Right atrium auricular region (tissue), 2 donors: Measurements from ENCODE around the gene HIVEP2. TPM values are rescaled to one million over a fixed set of nuclear protein-coding genes. Genes with fewer than 3 reads are reported as not detected.

ENCODE experiments used
- DNase-seq: peaks from one replicate; pipeline ENCODE4 v3.0.0-alpha.2; 2019; ENCODE audit warnings: low spot score
- H3K27ac ChIP-seq, 2 donors: fragments of 200-600 bp; sonication (generic); 1 replicate in 1 of 2; 2 replicates in 1 of 2; pipeline ENCODE4 v1.5.1; 2016 to 2019
- H3K27me3 ChIP-seq, 2 donors: fragments of 200-600 bp; sonication (generic); one replicate each; pipeline versions ENCODE4 v1.5.1 to v1.6.0; 2017 to 2019
- H3K36me3 ChIP-seq: fragments of 200-600 bp; sonication (generic); one replicate; pipeline ENCODE4 v1.5.1; 2016
- H3K4me1 ChIP-seq, 2 donors: fragments of 200-600 bp; sonication (generic); one replicate each; pipeline versions ENCODE4 v1.5.1 to v1.6.0; 2017 to 2019
- H3K4me3 ChIP-seq, 2 donors: fragments of 200-600 bp; sonication (generic); 1 replicate in 1 of 2; 2 replicates in 1 of 2; pipeline ENCODE4 v1.5.1; 2017 to 2019; ENCODE audit warnings: mild to moderate bottlenecking in 1 of 2, moderate library complexity in 1 of 2
- H3K9me3 ChIP-seq, 2 donors: fragments of 200-600 bp; sonication (generic); one replicate each; pipeline ENCODE4 v1.5.1; 2019
- CTCF ChIP-seq, 2 donors: fragments of 200-600 bp; sonication (generic); IDR thresholded peaks; one replicate each; pipeline ENCODE4 v1.5.1; 2019; ENCODE audit warnings: antibody characterized with exemption in 2 of 2
- total RNA-seq, 2 donors: library from RNA; depleted of rRNA; stranded (reverse); fragments of >200 nt; gene quantifications; one replicate each; pipeline ENCODE4 v1.1.0, GENCODE V29; 2016

HIVEP2 gene
- total RNA-seq, 2 donors from 2014 or later, result 19.2 to 28.6 TPM

- peak overlapping the region in 1 of 2 donors; percentile 21 for H3K4me3 ChIP-seq
Observed at GRCh38 chr6:142867988-142868812, 76.8 kb downstream of the HIVEP2 start.

GRCh38 chr6:142867355-142867801 is 77.6 kb downstream of the HIVEP2 start:
- Histone ChIP-seq H3K27ac (peak overlapping the region; percentile 34 to 88), H3K27me3 (no peaks in the 10 kb centered on the region), H3K36me3 (no peaks in the 10 kb centered on the region), H3K9me3 (no peaks in the 10 kb centered on the region), H3K4me3 (peak overlapping the region in 1 of 2 donors; percentile 21), H3K4me1 (peaks cover 0 to 45% of the 10 kb centered on the region in 2 donors)
- TF ChIP-seq CTCF (IDR thresholded peaks at IDR 0.05), result no peak
- no peak for DNase-seq

More at GRCh38 chr6:142867988-142868812, 76.8 kb downstream of the HIVEP2 start:
- H3K27ac ChIP-seq, result peak overlapping the region; percentile 34 to 88
- no peak for DNase-seq
- H3K4me1 ChIP-seq, result peaks cover 0 to 53% of the 10 kb centered on the region in 2 donors
- no peaks in the 10 kb centered on the region for H3K36me3 ChIP-seq
- no peak for TF ChIP-seq CTCF (IDR thresholded peaks at IDR 0.05)
- H3K9me3 ChIP-seq, result no peaks in the 10 kb centered on the region
- H3K27me3 ChIP-seq, result no peaks in the 10 kb centered on the region

- H3K4me3 ChIP-seq, result no peak overlapping the region
Observed at GRCh38 chr6:142863981-142864380, 81.0 kb downstream of the HIVEP2 start.

GRCh38 chr6:142861711-142862110 is 83.3 kb downstream of the HIVEP2 start:
- no peaks in the 10 kb centered on the region for H3K27me3 ChIP-seq
- no peak for TF ChIP-seq CTCF (IDR thresholded peaks at IDR 0.05)
- no peaks in the 10 kb centered on the region for H3K36me3 ChIP-seq
- peaks cover 0 to 2% of the 10 kb centered on the region in 2 donors for H3K4me1 ChIP-seq
- H3K9me3 ChIP-seq, result no peaks in the 10 kb centered on the region
- H3K4me3 ChIP-seq, result no peak overlapping the region
- DNase-seq, result no peak
- H3K27ac ChIP-seq, result no peak overlapping the region

More at GRCh38 chr6:142863981-142864380, 81.0 kb downstream of the HIVEP2 start:
- no peak overlapping the region for H3K27ac ChIP-seq
- no peaks in the 10 kb centered on the region for H3K9me3 ChIP-seq
- H3K27me3 ChIP-seq, result no peaks in the 10 kb centered on the region
- no peak for TF ChIP-seq CTCF (IDR thresholded peaks at IDR 0.05)
- H3K36me3 ChIP-seq, result no peaks in the 10 kb centered on the region
- H3K4me1 ChIP-seq, result peaks cover 0 to 20% of the 10 kb centered on the region in 2 donors
- DNase-seq, result no peak

- H3K4me1 ChIP-seq, result peaks cover 0 to 8% of the 10 kb centered on the region in 2 donors
- no peak for TF ChIP-seq CTCF (IDR thresholded peaks at IDR 0.05)
- H3K27me3 ChIP-seq, result no peaks in the 10 kb centered on the region
- H3K27ac ChIP-seq, result no peak overlapping the region
- H3K9me3 ChIP-seq, result no peaks in the 10 kb centered on the region
- no peak for DNase-seq
- no peaks in the 10 kb centered on the region for H3K36me3 ChIP-seq
- H3K4me3 ChIP-seq, result no peak overlapping the region
Observed at GRCh38 chr6:142860498-142860897, 84.5 kb downstream of the HIVEP2 start.
